DOHH2 (cell line): Measurements from ENCODE around the gene CCDC182.

Source experiments
- H3F3A ChIP-seq: fragments of 200-600 bp; sonication (generic), shearing (Covaris generic); 2 replicates; pipeline ENCODE4 v1.6.0; 2016; ENCODE audit warnings: antibody characterized with exemption, mild to moderate bottlenecking; ENCODE audit not compliant: control insufficient read depth, insufficient read depth
- H3K27ac ChIP-seq: fragments of 200-600 bp; sonication (generic); 2 replicates; pipeline ENCODE4 v1.5.1; 2014; ENCODE audit warnings: low read depth, mild to moderate bottlenecking, low read length, moderate library complexity
- H3K27me3 ChIP-seq: fragments of 200-600 bp; sonication (generic); 2 replicates; pipeline ENCODE4 v1.6.1; 2014; ENCODE audit warnings: mild to moderate bottlenecking, low read length, mixed read lengths; ENCODE audit not compliant: control insufficient read depth
- H3K36me3 ChIP-seq: fragments of 200-600 bp; sonication (generic); 2 replicates; pipeline ENCODE4 v1.6.1; 2014; ENCODE audit warnings: mild to moderate bottlenecking, low read length, moderate library complexity, mixed read lengths; ENCODE audit not compliant: control insufficient read depth
- H3K4me1 ChIP-seq: fragments of 200-600 bp; sonication (generic); 2 replicates; pipeline ENCODE4 v1.6.1; 2014; ENCODE audit warnings: mild to moderate bottlenecking, low read length, mixed read lengths; ENCODE audit not compliant: control insufficient read depth
- H3K4me2 ChIP-seq: fragments of 200-600 bp; sonication (generic); 2 replicates; pipeline ENCODE4 v1.6.0; 2014; ENCODE audit warnings: mild to moderate bottlenecking, low read length, moderate library complexity
- H3K4me3 ChIP-seq: fragments of 200-600 bp; sonication (generic); 2 replicates; pipeline ENCODE4 v1.5.1; 2014; ENCODE audit warnings: mild to moderate bottlenecking, low read length, mixed read lengths
- H3K79me2 ChIP-seq: fragments of 200-600 bp; sonication (generic); 2 replicates; pipeline ENCODE4 v1.6.1; 2014; ENCODE audit warnings: mild to moderate bottlenecking, low read length, mixed read lengths; ENCODE audit not compliant: control insufficient read depth
- H3K9me2 ChIP-seq: fragments of 200-600 bp; sonication (generic); replicated peaks from 2 replicates; pipeline ENCODE4 v1.6.1; 2014; ENCODE audit warnings: mild to moderate bottlenecking, low read length, mixed read lengths; ENCODE audit not compliant: control insufficient read depth
- H3K9me3 ChIP-seq: fragments of 200-600 bp; sonication (generic); 2 replicates; pipeline ENCODE4 v1.6.1; 2014; ENCODE audit warnings: antibody characterized with exemption, low read length, mixed read lengths; ENCODE audit not compliant: control insufficient read depth, insufficient read depth
- H4K20me1 ChIP-seq: fragments of 200-600 bp; sonication (generic); 2 replicates; pipeline ENCODE4 v1.6.0; 2014; ENCODE audit warnings: low read depth, mild to moderate bottlenecking, antibody characterized with exemption, low read length, moderate library complexity; ENCODE audit not compliant: control insufficient read depth, insufficient read depth
- EZH2phosphoT487 ChIP-seq: fragments of 200-600 bp; sonication (generic); IDR thresholded peaks from 2 replicates; pipeline ENCODE4 v1.6.1; 2017; ENCODE audit warnings: borderline replicate concordance, mild to moderate bottlenecking, antibody characterized with exemption, low read length, moderate library complexity, mixed read lengths
- TF ChIP-seq, protein P1 (sequence below): fragments of 200-600 bp; sonication (generic); IDR thresholded peaks from one replicate; pipeline ENCODE4 v1.5.1; 2014; ENCODE audit warnings: antibody characterized with exemption, mild to moderate bottlenecking, low read depth, low read length; ENCODE audit not compliant: poor library complexity, severe bottlenecking

CCDC182 gene

DNA sequence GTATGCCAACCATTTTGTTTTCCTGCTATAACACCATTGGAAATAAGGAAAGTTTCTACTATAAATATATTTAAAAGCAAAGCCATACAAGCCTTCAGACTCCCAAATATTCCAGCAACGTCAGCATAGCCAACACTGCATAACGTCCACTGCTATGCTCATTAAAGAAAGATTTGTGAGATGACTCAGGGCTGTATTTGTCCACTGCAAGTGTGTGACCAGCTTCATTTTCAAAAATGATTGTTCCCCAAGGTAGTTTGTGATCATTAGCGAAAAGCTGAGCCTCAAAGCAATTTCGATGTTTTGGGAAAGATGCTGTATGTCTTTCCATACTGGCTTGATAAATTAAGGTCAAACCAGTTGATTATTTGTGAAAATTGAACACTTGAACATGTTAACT is 14.9 kb upstream of the CCDC182 start:
- H3K4me3 ChIP-seq: no peak overlapping the region
- H3K36me3 ChIP-seq: no peaks in the 10 kb centered on the region
- no peaks in the 10 kb centered on the region for H4K20me1 ChIP-seq
- TF ChIP-seq, protein P1, sequence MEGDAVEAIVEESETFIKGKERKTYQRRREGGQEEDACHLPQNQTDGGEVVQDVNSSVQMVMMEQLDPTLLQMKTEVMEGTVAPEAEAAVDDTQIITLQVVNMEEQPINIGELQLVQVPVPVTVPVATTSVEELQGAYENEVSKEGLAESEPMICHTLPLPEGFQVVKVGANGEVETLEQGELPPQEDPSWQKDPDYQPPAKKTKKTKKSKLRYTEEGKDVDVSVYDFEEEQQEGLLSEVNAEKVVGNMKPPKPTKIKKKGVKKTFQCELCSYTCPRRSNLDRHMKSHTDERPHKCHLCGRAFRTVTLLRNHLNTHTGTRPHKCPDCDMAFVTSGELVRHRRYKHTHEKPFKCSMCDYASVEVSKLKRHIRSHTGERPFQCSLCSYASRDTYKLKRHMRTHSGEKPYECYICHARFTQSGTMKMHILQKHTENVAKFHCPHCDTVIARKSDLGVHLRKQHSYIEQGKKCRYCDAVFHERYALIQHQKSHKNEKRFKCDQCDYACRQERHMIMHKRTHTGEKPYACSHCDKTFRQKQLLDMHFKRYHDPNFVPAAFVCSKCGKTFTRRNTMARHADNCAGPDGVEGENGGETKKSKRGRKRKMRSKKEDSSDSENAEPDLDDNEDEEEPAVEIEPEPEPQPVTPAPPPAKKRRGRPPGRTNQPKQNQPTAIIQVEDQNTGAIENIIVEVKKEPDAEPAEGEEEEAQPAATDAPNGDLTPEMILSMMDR: no peak
- TF ChIP-seq EZH2phosphoT487: no peak
- no peaks in the 10 kb centered on the region for H3F3A ChIP-seq
- H3K9me3 ChIP-seq: no peaks in the 10 kb centered on the region
- no peaks in the 10 kb centered on the region for H3K79me2 ChIP-seq
- no peak overlapping the region for H3K4me2 ChIP-seq
- peaks cover 8% of the 10 kb centered on the region; the same call in 1 of the 2 replicates for H3K27me3 ChIP-seq
- H3K4me1 ChIP-seq: no peaks in the 10 kb centered on the region
- no peaks in the 10 kb centered on the region for H3K9me2 ChIP-seq
- no peak overlapping the region for H3K27ac ChIP-seq

DNA sequence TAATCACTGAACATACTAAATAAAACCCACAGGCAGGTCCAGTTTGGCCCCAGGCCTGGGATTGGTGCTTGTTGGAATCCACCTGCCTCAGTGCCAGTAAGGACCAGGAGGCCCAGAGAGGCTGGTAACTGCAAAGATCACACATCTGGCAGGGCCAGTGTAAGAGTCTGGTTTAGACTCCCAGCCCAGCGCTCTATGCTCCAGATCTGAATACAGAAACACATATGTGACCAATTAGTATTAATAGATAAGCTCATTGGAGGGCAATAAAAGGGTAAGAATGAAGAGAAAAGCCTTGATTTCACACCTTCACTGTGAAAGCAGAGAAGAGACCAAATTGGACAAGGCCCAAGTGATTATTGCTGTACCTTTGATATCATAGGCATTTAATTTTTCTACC is 13.6 kb upstream of the CCDC182 start:
- TF ChIP-seq EZH2phosphoT487: no peak
- TF ChIP-seq, protein P1: no peak
- Histone ChIP-seq H3K4me3 (no peak overlapping the region), H3K4me2 (no peak overlapping the region), H3K9me2 (no peaks in the 10 kb centered on the region), H3K4me1 (no peaks in the 10 kb centered on the region), H4K20me1 (no peaks in the 10 kb centered on the region), H3F3A (no peaks in the 10 kb centered on the region), H3K27ac (no peak overlapping the region), H3K27me3 (peaks cover 8% of the 10 kb centered on the region; the same call in 1 of the 2 replicates), H3K9me3 (no peaks in the 10 kb centered on the region), H3K79me2 (no peaks in the 10 kb centered on the region), H3K36me3 (no peaks in the 10 kb centered on the region)

DNA sequence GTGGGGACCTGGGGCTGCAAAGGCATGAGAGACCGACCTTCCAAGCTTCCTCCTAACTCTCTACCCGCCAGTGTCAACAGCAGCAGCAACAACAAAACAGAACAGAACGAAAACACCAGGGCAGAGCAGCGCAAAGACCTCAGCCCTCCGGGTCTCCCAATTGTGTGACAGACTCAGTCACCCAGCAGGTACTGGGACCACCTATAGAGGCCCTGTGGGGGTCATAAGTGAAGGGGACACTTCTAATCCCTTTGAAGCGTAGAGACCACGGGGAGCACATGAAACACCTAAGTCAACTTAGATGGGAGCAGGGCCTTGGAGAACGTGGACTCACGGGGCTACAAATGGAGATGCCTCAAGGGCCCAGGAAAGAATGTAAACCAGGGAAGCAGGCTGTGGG is 12.6 kb upstream of the CCDC182 start:
- Histone ChIP-seq H3K27ac (no peak overlapping the region), H4K20me1 (no peaks in the 10 kb centered on the region), H3K79me2 (no peaks in the 10 kb centered on the region), H3K4me1 (no peaks in the 10 kb centered on the region), H3K4me2 (no peak overlapping the region), H3K27me3 (peaks cover 8% of the 10 kb centered on the region; the same call in 1 of the 2 replicates), H3K9me3 (no peaks in the 10 kb centered on the region), H3K4me3 (no peak overlapping the region), H3K36me3 (no peaks in the 10 kb centered on the region), H3K9me2 (no peaks in the 10 kb centered on the region), H3F3A (no peaks in the 10 kb centered on the region)
- no peak for TF ChIP-seq EZH2phosphoT487
- TF ChIP-seq, protein P1: no peak
